Measurements from ENCODE around the gene ACSBG1.

DNA sequence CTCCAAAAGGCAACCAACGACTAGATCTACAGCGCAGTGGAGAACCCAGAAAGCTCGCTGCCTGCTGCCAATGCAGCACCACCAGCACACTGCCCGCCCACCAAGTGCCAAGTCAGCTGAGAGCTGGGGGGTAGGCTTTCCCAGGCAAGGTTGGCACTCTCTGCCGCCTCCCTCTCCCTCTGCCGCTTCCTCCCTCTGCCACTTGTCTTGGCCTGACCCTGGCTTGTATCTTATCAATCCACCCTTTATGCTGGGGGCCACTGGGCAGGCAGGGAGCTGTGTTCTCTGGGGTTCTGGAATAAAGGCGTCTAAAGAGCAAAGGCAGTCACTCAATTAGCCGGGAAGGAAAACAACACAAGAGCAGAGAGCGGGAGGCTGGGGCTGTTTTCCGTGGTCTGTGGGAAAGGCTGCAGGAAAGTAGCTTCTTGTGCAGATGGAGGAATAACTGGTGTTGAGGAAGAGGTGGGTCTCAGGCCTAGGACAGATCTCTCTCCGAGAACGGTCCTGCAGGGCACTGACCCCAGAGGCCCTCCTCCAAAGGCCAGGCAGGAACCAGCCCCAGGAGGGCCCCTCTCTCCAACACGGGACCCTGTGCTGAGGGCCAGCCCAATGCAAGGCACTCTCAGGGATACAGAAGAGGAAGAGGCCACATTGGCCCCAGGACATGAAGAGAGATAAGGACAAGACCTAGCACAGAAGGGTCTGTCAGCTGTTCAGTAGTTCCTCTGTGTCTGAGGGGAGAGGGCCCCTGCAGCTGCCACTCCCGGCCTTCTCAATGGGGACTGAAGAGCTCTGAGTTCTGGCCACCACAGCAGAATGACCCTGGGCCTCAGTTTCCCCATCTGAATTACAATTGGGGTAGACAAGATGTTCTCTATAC, 30.8 kb downstream of the ACSBG1 start:
- TF ChIP-seq, protein P1, sequence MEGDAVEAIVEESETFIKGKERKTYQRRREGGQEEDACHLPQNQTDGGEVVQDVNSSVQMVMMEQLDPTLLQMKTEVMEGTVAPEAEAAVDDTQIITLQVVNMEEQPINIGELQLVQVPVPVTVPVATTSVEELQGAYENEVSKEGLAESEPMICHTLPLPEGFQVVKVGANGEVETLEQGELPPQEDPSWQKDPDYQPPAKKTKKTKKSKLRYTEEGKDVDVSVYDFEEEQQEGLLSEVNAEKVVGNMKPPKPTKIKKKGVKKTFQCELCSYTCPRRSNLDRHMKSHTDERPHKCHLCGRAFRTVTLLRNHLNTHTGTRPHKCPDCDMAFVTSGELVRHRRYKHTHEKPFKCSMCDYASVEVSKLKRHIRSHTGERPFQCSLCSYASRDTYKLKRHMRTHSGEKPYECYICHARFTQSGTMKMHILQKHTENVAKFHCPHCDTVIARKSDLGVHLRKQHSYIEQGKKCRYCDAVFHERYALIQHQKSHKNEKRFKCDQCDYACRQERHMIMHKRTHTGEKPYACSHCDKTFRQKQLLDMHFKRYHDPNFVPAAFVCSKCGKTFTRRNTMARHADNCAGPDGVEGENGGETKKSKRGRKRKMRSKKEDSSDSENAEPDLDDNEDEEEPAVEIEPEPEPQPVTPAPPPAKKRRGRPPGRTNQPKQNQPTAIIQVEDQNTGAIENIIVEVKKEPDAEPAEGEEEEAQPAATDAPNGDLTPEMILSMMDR (conservative IDR thresholded peaks at IDR 0.05 in 1 of 2, IDR thresholded peaks at IDR 0.05 in 1 of 2; ENCODE audit: low read depth in 1 of 2, low read length in 2 of 2): no peak
- no peak for TF ChIP-seq EZH2 (IDR thresholded peaks at IDR 0.05; ENCODE audit: low read length, missing control alignments)

Data from fibroblast of lung (primary cell).